Measurements from ENCODE around the gene ERFE. TPM values are rescaled to one million over a fixed set of nuclear protein-coding genes. Genes with fewer than 3 reads are reported as not detected.
A peak's percentile ranks its signal among the peaks of the same experiment; 100 is the strongest.

Gene ERFE
- total and polyA plus RNA-seq, 2 of the 13 experiments (the other 11 are each of a cell fraction or from before 2014, with no cell fraction given): 0.09 TPM; not detected in 1

- TF ChIP-seq MYPOP (CRISPR knock-in tag; IDR thresholded peaks at IDR 0.05): no peak
- TF ChIP-seq ZNF30 (CRISPR knock-in tag; IDR thresholded peaks at IDR 0.05): no peak
- no peak for TF ChIP-seq SRY (CRISPR knock-in tag; IDR thresholded peaks at IDR 0.05)
- TF ChIP-seq KDM6A (CRISPR knock-in tag; IDR thresholded peaks at IDR 0.05; ENCODE audit: low read depth): no peak
- no peak for TF ChIP-seq THYN1 (CRISPR knock-in tag; IDR thresholded peaks at IDR 0.05; ENCODE audit: borderline replicate concordance, low read depth)
- no peak for TF ChIP-seq ZNF275 (CRISPR knock-in tag; IDR thresholded peaks at IDR 0.05; ENCODE audit: borderline replicate concordance)
- no peak for TF ChIP-seq ZKSCAN1 (IDR thresholded peaks at IDR 0.05; ENCODE audit: low read length)
- 0 out of 2 replicates have a peak, but pooled peaks have one; percentile 65 for TF ChIP-seq MTF2 (CRISPR knock-in tag; IDR thresholded peaks at IDR 0.05; ENCODE audit: borderline replicate concordance)
- TF ChIP-seq ZC3H4 (CRISPR knock-in tag; IDR thresholded peaks at IDR 0.05; ENCODE audit: borderline replicate concordance): no peak
- TF ChIP-seq DNMT3B (CRISPR knock-in tag; conservative IDR thresholded peaks at IDR 0.05): no peak
- TF ChIP-seq ZNF557 (CRISPR knock-in tag; IDR thresholded peaks at IDR 0.05): no peak
- no peak for TF ChIP-seq FOXM1 (CRISPR knock-in tag; IDR thresholded peaks at IDR 0.05)
- no peak for TF ChIP-seq ZNF34 (CRISPR knock-in tag; IDR thresholded peaks at IDR 0.05; ENCODE audit: borderline replicate concordance)
- TF ChIP-seq ZBTB43 (CRISPR knock-in tag; conservative IDR thresholded peaks at IDR 0.05): no peak
- TF ChIP-seq ZNF17 (CRISPR knock-in tag; IDR thresholded peaks at IDR 0.05): no peak
- no peak for TF ChIP-seq THRA (CRISPR knock-in tag; IDR thresholded peaks at IDR 0.05; ENCODE audit: borderline replicate concordance)
- TF ChIP-seq SOX13 (IDR thresholded peaks at IDR 0.05): no peak
- TF ChIP-seq SOX13 (CRISPR knock-in tag; conservative IDR thresholded peaks at IDR 0.05 in 1 of 2, IDR thresholded peaks at IDR 0.05 in 1 of 2): no peak
- no peak for TF ChIP-seq BRF2 (CRISPR knock-in tag; IDR thresholded peaks at IDR 0.05)
- no peak for TF ChIP-seq MEIS1 (CRISPR knock-in tag; IDR thresholded peaks at IDR 0.05; ENCODE audit: borderline replicate concordance)
- TF ChIP-seq ATF5 (CRISPR knock-in tag; IDR thresholded peaks at IDR 0.05; ENCODE audit: low read depth): no peak
- no peak for TF ChIP-seq JUN (CRISPR knock-in tag; IDR thresholded peaks at IDR 0.05)
- no peak for TF ChIP-seq ZNF317 (CRISPR knock-in tag; IDR thresholded peaks at IDR 0.05)
- TF ChIP-seq GFI1 (CRISPR knock-in tag; IDR thresholded peaks at IDR 0.05; ENCODE audit: borderline replicate concordance): no peak
These were observed at the start of gene ERFE (continued) for GRCh38 chr2:238158509-238159070.

Measured in HepG2 (cell line).